Measurements from ENCODE around the gene BTBD17.
A peak's percentile ranks its signal among the peaks of the same experiment; 100 is the strongest.

The BTBD17 gene

DNA sequence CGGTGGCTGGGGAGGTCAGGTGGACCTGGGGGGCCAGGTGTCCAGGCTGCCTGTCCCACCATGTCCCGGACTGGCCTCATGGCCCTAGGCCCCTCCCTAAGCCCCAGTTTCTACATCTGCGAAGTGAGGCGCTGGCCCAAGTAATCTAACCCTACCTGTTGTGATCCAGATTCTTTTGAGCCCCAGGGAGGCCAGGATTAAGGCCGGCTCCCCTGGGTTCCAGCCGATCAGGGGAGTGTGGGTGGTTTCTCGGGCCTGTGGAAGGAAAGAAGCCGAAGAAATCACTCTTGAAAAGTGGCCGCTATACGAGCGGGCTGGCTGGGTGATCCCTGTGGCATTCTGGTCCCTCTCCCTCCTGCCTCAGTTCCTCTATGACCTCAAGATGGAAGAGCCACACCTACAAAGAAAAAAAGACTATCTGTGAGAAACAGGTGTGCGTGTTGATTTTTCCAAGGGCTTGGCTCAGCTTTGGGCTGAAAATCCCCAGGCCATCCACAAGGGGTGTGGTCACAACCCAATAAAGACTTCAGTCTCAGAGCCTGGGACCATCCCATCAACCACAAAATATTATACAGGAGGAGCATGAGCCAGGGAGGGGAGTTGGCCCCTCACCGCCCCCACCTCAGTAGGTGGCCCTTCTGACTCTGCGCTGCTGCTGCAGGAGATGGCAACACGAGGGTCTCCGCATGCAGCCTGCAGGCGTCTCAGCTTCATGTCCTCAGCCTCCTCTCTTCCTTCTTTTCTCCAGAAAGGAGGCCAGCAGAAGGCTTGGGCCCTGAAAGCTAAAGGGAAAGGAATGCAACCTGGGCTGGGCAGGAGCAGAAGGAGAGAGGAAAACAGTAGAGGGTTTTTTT lies 25.9 kb upstream of the BTBD17 start:
- no peak for DNase-seq (ENCODE audit: low read depth)

DNA sequence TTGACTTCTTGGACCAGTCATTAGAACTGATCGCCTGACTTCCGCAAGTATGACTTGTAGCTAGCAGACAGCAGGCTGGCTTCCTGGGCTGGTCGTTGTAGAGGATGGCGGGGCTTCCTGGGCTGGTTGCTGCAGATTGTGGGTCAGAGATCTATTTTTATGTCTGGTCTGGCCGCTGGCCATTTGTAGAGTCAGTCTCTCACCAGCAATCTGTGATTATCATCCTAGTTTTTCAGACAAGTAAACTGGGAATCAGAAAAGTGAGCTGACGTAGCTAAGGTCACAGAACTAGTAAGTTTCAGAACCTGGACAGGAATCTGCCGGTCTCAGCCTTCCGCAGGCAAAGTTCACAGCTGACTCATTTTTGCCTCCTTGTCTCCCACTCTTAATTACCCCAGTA lies 24.7 kb upstream of the BTBD17 start:
- DNase-seq (ENCODE audit: low read depth), result no peak

DNA sequence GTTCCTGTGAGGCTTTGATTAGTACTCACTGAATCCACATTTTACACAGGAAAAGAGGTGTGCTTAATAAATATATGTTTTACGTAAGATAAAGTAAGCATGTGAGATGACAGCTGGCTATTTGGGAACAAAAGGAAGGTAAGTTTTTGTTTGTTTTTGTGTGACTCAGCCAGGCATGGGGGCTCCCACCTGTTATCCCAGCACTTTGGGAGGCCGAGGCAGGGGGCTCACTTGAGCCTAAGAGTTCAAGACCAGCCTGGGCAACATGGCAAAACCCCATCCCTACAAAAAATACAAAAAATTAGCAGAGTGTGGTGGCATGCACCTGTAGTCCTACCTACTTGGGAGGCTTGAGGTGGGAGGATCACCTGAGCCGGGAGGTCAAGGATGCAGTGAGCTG lies 23.5 kb upstream of the BTBD17 start:
- DNase-seq (ENCODE audit: low read depth), result no peak

DNA sequence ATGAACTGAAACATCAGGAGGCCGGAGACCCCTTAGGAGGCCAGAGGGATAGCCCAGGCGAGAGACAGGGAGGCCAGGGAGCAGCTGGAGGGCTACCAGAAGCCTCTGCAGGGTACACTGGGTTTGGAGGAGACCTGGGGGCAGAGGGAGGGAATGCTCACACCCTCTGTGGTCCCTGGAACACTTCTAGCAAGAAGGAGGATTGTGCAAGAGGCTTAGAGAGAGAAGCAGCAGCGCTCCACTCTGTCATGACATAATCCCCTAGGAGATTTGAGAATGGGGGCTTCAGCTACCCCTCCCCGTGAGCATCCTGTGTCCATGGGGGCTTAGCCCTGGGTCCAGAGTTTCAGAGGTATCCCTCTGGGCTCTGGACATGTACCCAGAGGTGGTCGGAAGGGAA lies 21.5 kb upstream of the BTBD17 start:
- DNase-seq (ENCODE audit: low read depth), result no peak

DNA sequence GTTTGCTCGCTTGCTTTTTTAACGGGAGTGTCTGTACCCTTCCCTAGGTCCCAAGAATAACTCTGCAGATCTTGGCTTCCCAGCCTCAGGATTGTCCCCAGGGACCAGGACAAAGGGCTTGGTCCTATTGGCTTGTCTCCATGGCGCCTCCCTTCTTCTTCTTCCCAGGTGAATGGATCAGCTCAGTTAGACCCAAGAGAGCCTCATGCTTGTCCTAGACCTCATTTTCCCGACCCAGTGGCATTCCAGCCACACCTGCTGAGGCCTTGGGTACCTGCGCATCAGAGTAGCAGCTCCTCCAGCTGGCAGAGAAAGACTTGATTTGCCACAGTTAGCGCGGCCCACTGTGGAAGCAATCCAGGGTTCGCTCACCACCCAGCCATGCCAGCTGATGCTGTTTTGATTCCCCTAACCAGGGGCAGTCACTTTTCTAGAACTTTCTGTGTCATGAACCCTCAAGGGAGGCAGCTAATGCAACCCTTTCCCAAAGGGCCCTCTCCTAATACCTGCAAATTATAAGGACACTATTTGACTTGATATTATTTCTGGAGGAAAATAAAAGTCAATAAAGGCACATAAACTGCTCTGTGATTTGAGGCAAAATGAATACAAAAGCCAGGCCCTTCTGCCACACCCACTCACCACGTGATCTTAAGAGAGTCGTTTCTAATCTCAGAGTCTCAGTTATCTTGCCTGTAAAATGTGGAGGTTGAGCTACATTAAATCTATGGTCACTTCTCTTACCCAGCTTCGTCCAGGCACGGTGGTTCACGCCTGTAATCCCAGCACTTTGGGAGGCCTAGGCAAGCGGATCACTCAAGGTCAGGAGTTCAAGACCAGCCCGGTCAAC lies 19.5 kb upstream of the BTBD17 start:
- DNase-seq (ENCODE audit: low read depth), result no peak

DNA sequence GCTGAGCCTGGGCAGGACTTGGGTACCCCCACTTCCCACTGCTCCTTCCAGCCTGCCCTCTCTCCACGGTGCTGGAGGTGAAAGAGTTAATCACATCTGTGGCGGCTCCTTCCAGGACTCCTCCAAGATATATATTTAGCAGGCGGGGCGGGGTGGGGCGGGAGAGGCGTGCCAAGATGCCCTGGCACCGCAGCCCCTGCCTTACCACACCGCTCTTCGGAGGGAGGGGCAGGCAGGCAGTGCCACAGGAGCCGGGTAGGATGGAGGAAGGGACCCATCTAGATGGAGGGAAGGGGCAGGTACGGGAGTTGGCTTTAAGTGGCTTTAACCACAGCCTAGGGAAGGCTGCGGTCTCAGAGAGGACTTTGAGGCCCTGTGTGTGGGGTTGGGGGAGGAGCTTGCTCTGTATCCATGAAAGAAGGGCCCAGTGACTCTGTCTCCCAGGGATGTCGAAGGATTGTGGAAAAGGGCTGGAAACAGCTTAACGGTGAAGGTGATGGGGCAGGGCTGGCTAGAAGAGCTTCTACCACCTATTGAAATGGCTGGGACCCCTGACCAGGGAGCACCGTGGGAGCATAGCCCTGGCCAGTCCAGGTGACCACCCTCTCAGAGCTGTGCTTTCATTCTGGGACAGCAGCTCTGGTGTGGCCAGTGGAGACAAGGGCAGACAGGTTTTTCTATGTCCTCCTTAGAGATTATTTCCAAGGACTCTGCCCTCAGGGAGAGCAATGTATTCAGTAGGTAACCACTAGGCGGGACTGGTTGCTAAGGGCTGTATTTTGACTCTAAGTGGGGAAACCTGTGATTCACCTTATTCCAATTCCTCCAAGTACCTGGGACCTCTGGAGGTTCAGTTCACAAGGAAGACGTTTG lies 18.7 kb upstream of the BTBD17 start:
- no peak for DNase-seq (ENCODE audit: low read depth)

DNA sequence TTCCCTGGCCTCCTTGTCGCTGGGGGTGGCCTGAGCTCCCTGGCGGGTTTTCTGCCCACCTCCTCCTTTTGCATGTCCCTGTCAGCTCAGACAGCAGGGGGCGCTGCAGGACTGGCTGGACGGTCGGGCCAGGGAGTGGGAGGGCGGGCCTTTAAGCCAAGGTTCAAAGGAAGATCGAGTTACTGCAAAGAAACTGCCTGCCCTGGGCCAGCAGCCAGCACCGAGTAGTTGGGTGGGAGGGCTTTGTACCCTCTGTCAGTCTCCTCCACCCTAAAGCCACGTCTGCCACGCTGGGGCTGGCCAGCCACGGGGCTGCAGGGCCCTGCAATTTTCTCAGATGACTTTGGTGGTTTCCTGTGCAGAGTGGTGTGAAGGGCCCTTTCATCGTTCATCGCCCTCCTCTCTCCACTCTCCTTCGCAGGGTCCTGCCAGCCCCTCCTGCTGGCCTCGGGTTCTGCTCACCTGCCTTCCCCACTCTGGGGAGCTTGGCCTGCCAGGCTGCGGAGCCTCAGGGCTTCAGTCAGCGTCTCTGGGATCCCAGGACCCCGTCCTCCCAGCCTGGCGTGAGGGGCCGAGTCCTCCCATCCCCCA lies 17.9 kb upstream of the BTBD17 start:
- peak; percentile 95 for DNase-seq (ENCODE audit: low read depth)

DNA sequence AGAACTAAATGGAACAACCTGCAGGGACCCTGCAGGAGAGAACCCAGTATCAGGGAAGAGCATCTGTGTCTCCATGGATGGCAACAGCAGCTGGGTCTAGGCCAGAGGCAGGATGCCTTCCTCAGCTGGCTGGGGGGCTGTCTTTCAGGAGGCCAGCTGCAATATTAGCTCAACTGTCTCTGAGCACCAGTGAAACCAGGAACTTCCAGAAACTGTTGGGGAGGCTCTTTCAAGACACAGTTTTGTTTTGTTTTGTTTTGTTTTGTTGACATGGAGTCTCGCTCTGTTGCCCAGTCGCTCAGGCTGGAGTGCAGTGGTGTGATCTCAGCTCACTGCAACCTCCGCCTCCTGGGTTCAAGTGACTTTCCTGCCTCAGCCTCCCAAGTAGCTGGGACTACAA lies 13.2 kb upstream of the BTBD17 start:
- DNase-seq (ENCODE audit: low read depth), result no peak

DNA sequence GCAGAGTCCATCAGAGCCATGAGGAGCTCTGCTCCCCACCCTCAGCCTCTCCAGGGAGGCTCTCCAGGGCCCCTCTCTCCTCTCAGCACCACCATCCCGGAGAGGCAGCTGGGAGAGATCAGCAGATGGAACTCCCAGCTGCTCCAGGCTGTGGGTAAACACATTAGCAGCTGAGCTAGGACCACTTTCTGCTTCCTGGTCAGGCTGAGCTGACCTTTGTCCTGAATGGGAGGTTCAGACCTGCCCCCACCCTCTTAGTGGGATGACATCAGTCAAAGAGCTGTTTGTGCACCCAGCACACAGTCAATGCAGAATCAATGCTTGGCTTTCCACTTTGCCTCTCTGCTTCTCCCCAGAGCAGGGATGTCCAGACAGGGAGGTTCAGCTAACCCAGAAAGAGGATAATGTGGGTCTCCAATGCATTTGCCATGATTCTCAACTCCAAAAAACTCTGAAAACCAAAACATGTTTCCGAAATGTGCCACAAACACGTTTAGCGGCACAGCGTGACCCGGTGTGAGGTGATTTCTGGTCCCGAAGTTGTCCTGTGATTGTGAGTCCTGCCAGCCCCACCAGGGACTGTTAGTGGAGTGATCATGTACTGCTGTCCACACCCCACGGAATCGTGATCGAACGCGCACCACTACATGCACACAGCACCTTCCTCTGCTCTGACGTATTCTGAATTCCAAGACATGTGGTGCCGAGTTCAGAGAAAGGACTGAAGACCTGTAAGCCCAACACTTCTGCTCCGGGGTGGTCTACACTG lies 12.4 kb upstream of the BTBD17 start:
- DNase-seq (ENCODE audit: low read depth), result no peak

DNA sequence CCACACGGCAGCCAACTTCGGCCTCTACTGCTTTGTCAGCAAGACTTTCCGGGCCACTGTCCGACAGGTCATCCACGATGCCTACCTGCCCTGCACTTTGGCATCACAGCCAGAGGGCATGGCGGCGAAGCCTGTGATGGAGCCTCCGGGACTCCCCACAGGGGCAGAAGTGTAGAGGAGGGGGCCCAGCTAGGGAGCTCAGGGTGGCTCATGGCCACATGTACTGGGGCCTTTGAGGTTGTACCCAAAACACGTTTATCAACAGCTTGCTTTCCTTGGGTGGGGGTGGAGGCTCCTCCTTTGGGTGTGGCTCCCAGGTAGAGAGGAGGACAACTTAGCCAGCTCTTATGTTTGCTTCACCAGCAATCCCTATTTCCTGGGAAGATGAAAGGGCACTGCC lies 10.8 kb upstream of the BTBD17 start:
- no peak for DNase-seq (ENCODE audit: low read depth)

DNA sequence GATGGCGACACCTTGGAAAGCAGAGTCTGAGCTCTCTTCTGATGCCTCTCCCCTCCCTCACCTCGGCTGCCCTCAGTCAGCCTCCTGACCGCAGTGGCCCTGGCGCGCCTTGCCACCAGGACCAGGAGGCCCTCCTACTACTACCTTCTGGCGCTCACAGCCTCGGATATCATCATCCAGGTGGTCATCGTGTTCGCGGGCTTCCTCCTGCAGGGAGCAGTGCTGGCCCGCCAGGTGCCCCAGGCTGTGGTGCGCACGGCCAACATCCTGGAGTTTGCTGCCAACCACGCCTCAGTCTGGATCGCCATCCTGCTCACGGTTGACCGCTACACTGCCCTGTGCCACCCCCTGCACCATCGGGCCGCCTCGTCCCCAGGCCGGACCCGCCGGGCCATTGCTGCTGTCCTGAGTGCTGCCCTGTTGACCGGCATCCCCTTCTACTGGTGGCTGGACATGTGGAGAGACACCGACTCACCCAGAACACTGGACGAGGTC lies 10.0 kb upstream of the BTBD17 start:
- DNase-seq (ENCODE audit: low read depth), result no peak

DNA sequence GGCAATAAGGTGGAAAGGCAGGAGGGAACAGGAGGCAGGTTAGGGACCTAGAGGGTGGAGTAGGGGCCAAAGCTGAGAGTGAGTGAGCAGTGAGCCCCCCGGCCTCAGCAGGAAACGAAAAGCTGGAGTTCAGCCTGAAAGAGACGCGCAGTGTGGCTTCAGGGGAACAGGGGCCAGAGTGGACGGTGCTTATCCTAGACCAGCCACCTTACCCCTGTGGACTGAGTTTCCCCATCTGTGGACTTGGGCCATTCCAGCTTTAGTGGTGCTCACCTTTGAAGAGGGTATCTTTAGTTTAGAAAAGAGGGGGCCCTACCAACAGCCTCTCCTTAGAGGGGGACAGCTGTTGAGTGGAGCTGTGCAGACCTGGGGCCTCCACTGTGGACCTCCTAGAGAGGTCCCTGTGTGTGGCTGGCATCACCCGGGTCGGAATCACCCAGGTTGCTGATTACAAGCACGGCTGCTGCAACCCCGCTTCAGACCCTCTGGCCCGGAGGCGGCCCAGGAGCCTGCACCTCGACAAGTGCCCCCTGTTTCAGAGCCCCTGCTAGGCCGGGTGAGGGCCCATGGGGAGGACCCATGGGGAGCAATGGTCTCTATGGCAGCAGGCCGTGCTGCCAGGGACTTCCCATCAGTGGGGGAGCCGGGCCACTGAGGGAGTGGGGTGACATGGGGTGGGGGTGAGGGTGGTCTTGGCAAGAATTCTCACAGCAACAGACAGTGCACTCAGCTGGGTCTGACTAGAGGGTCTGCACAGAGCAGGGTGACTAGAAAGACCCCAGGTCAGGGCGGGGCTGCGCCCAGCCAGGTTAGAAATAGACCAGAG lies 8.2 kb upstream of the BTBD17 start:
- no peak for DNase-seq (ENCODE audit: low read depth)

DNA sequence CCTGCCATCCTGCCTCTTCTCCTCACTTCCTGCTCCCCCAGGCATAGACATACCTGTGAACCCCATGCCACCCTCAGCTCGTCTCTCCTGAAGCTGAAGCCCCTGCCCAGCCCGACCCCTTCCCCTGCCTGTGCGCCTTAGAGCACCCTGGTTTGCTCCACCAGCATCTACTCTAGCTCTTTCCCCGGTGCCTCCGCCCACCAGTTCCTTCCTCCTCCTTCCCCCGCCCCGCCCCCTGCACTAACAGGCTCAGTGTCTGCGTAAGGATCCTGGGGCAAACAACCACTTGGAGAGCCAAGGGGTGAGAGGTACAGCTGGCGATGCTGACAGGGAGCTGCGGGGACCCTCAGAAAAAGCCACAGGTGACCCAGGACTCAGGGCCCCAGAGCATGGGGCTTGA lies 7.6 kb upstream of the BTBD17 start:
- peak; percentile 65 for DNase-seq (ENCODE audit: low read depth)

DNA sequence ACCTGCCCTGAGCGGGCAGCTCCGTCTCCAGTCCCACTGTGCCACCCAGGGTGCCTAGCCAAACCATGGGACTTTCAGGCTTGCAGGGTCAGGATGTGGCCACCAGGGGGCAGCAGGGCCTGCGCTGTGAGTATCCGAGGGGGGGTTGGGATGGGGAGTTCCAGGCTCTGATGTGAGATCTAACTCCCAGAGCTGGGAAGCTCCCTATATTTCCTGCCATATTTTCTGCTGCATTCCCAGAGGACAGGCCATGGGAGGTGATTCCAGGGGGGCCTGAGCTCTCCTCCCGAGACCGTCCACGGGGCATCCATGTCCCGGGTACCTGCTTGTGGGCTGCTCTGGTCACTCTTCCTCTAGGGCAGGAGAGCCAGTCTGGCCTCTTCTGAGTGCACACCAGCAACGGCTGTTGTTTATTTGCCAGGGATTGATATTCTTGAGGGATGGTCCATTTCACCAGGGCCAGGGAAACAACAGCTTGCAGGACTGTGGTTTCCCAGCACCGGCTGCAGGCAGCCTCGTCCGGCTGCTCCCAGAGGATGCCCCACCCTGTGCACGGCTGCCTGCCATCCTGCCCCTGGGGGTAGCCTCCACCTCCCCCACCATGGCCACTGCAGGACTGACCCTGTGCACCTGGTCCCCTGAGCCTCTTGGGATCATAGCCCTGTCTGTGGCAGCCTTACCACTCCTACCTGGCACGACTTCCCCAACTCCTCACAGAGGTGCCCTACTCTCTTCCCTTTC lies 6.8 kb upstream of the BTBD17 start:
- peak; percentile 76 for DNase-seq (ENCODE audit: low read depth)

DNA sequence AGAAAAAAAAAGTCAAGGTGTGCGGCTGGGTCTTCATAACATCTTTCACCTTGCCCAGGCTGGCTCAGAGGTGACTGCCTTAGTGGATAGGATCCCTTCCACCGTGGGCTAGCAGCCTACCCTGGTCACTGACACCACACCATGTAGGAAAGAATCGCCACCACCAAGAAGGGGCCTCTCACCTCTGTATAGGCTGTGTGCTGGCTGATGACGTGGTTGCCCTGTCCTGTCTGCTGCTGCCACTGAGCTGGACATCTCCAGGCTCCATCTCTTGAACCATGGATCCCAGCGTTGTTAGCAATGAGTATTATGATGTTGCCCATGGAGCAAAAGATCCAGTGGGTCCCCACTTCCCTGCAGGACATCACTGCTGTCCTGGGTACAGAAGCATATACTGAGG lies 5.5 kb upstream of the BTBD17 start, which contains the start of gene GPR142:
Gene GPR142, plus strand, starts transcription at position 301 of the 400 bp plus-strand sequence. CDS start 2,035 bp downstream, outside the sequence.
- DNase-seq (ENCODE audit: low read depth), result no peak

DNA sequence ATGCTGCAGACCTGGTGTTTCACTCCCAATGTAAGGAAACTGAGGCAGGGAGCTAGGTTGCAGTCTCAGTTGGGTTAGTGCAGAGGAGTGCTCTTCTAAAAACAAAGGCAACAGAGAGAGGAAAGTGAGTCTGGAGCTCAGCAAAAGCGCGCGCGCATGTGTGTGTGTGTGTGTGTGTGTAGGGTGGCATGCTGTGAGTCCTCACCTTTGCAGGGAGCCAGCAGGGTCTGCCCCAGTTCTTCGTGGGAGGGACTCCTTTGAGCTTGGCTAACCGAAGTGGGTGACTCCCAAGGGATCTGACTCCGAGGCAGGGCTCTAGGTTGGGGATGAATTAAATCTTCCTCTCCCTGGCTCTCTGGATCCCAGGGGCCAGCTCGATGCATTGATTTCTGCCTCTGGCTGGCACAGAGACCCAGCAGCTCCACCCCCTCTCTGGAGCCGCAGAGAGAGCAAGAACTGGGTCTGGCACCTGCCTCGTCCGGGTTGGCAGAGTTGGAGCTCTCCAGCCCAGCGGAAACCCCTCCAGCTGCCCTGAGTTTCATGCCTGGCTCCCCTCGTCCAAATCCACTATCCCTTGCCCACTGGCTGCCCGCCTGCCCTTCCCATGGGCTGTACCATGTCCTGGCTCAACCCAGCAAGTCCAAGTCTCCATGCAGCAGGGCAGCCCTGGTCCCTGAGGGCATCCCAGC lies 1.3 kb upstream of the BTBD17 start:
- no peak for DNase-seq (ENCODE audit: low read depth)

DNA sequence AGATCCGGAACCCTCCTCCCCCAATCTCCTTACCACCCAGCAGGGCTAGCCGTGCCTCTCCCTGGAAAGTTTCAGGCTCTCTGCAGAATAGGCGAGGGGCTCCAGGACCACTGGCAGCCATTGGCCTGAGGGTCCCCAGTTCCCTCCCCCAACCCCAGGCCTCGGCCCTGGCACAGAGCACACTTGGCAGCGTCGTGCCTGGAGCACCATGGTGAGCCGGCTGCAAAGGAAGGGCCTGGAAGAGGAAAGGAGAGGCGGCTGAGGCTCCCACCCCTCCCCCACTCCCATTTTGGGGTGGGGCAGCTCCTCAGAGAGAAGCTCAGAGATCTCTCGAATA lies 369 bp upstream of the BTBD17 start:
- DNase-seq (ENCODE audit: low read depth), result no peak

DNA sequence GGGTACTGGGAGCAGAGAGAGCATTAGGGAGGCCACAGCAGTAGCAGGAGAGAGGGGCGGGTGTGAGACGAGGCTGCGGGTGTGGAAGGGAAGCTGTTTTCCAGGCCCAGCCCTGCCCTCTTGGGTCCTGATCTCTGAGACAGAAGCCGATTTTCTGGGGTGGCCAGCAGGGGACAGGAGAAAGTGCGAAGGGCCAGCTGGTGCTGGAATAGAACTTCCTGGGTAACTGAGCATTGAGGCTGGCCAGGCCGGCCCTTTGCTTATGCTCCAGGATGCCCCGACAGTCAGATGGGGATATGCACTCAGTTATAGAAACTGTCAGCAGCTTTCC lies 804 bp downstream of the BTBD17 start:
- no peak for DNase-seq (ENCODE audit: low read depth)

DNA sequence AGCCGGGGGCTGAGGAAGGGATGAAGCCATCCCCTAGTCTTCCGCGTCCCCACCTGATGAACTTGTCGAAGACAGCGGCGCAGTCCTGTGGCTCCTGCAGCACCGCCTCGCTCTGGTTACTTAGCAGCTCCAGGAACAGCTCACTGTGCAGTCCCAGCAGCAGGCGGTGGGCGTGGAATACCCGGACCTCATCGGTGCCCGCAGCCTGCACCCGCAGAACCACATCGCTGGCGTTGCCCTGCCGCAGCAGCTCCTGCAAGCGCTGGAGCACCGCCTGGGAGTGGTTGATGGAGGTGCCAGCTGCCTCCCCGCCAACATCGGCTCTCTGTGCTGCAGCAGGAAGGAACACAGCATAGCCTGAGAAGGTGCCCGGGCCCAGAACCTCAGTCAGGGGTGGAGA lies 1.8 kb downstream of the BTBD17 start:
- no peak for DNase-seq (ENCODE audit: low read depth)

Data from activated T-cell treated with anti-CD3 and anti-CD28 coated beads for 1 hour (primary cell).